Smooth muscle cell (in vitro differentiated cells): ENCODE results near the gene TRAPPC2. TPM values are rescaled to one million over a fixed set of nuclear protein-coding genes. Genes with fewer than 3 reads are reported as not detected.
A peak's percentile ranks its signal among the peaks of the same experiment; 100 is the strongest.

Experiments
- DNase-seq: peaks from one replicate; lab custom pipeline; 2025; ENCODE audit not compliant: unreplicated experiment; lab: John Stamatoyannopoulos, UW
- H2AFZ ChIP-seq: fragments of 200-600 bp; sonication (generic); 2 replicates; pipeline ENCODE4 v1.6.0; 2016; ENCODE audit warnings: antibody characterized with exemption, low read depth, mild to moderate bottlenecking
- H3F3A ChIP-seq: fragments of 200-600 bp; sonication (generic); 2 replicates; pipeline ENCODE4 v1.6.0; 2017; ENCODE audit warnings: antibody characterized with exemption, low read depth
- H3K27ac ChIP-seq: fragments of 200-600 bp; sonication (generic); 2 replicates; pipeline ENCODE4 v1.5.1; 2016; ENCODE audit warnings: low read depth, mild to moderate bottlenecking
- H3K27me3 ChIP-seq: fragments of 200-600 bp; sonication (generic); 2 replicates; pipeline ENCODE4 v1.6.1; 2016; ENCODE audit warnings: low read depth, mild to moderate bottlenecking
- H3K36me3 ChIP-seq: fragments of 200-600 bp; sonication (generic); 2 replicates; pipeline ENCODE4 v1.5.1; 2016; ENCODE audit warnings: low read depth
- H3K4me1 ChIP-seq: fragments of 200-600 bp; sonication (generic); 2 replicates; pipeline ENCODE4 v1.5.1; 2016; ENCODE audit warnings: low read depth
- H3K4me2 ChIP-seq: fragments of 200-600 bp; sonication (generic); 2 replicates; pipeline ENCODE4 v1.6.0; 2016; ENCODE audit warnings: mild to moderate bottlenecking
- H3K4me3 ChIP-seq: fragments of 200-600 bp; sonication (generic); 2 replicates; pipeline ENCODE4 v1.5.1; 2016; ENCODE audit warnings: mild to moderate bottlenecking
- H3K79me2 ChIP-seq: fragments of 200-600 bp; sonication (generic); 2 replicates; pipeline ENCODE4 v1.6.0; 2016; ENCODE audit warnings: low read depth, mild to moderate bottlenecking
- H3K9ac ChIP-seq: fragments of 200-600 bp; sonication (generic); 2 replicates; pipeline ENCODE4 v1.6.0; 2016; ENCODE audit warnings: low read depth
- H3K9me3 ChIP-seq: fragments of 200-600 bp; sonication (generic); replicated peaks from 2 replicates; pipeline ENCODE4 v1.5.1; 2016; ENCODE audit warnings: low read depth
- H4K20me1 ChIP-seq: fragments of 200-600 bp; sonication (generic); 2 replicates; pipeline ENCODE4 v1.6.0; 2016; ENCODE audit warnings: low read depth
- WGBS: methylation state at CpG from one replicate; pipeline ENCODE4 v1.1.7; 2016; ENCODE audit warnings: low lambda C conversion rate; 5-methylcytosine and 5-hydroxymethylcytosine counted together
- polyA plus RNA-seq: library from polyadenylated mRNA; unstranded; fragments of >200 nt; fragmentation: Nextera tagmentation; extraction: Ambion mirVana; gene quantifications from 2 replicates; pipeline ENCODE4 v1.2.1, GENCODE V29; 2016
- total RNA-seq: library from RNA; depleted of rRNA; stranded (reverse); fragments of >200 nt; gene quantifications from 2 replicates; pipeline ENCODE4 v1.2.3, GENCODE V29; 2014
- TF ChIP-seq, protein P1 (sequence below): fragments of 200-600 bp; sonication (generic); IDR thresholded peaks from 2 replicates; pipeline ENCODE4 v1.5.1; 2017; ENCODE audit warnings: borderline replicate concordance, mild to moderate bottlenecking, antibody characterized with exemption; ENCODE audit not compliant: insufficient read depth, poor library complexity, severe bottlenecking

The TRAPPC2 gene
- total and polyA plus RNA-seq, 2 experiments from 2014 or later: 6.1 to 9.5 TPM

DNA sequence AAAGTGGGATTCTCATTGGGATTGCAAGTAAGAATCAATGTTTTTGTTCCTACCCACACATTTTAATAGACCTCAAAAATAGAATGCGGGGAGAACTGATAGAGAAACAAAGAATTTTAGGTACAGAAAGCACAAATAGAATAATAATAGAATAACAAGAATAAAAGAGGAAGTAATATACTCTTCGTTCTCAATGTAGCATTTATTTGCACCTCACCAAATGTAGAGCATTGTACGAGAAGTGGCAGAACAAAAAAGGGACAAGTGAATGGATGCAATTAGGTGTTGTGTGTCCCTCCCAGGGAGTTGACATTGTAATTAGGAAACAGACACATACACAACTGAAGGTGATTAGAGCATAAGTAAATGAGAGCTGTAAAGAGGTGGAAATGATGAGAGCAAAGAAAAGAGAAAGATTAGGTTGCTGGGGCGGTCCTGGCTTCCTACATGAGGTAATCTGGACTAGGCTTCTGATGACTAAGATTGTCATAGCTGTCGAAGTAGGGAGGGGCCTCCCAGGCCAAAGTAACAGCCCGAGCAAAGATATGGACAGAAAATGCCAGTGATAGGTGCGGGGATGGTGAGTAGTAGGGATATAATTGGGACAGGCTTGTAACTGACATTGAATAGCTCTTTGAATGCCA lies 35.1 kb downstream of the TRAPPC2 start:
- peak overlapping the region; percentile 47 for H3K4me2 ChIP-seq
- peaks cover 82% of the 10 kb centered on the region for H3K79me2 ChIP-seq
- H3K27me3 ChIP-seq: no peaks in the 10 kb centered on the region
- no peak overlapping the region for H2AFZ ChIP-seq
- no peaks in the 10 kb centered on the region for H3F3A ChIP-seq
- no peak for DNase-seq
- no peaks in the 10 kb centered on the region for H3K36me3 ChIP-seq
- H4K20me1 ChIP-seq: peaks cover 93% of the 10 kb centered on the region
- H3K9me3 ChIP-seq: peaks cover 3% of the 10 kb centered on the region
- 58% methylated on average over 7 of the region's 7 CpGs for WGBS
- TF ChIP-seq, protein P1, sequence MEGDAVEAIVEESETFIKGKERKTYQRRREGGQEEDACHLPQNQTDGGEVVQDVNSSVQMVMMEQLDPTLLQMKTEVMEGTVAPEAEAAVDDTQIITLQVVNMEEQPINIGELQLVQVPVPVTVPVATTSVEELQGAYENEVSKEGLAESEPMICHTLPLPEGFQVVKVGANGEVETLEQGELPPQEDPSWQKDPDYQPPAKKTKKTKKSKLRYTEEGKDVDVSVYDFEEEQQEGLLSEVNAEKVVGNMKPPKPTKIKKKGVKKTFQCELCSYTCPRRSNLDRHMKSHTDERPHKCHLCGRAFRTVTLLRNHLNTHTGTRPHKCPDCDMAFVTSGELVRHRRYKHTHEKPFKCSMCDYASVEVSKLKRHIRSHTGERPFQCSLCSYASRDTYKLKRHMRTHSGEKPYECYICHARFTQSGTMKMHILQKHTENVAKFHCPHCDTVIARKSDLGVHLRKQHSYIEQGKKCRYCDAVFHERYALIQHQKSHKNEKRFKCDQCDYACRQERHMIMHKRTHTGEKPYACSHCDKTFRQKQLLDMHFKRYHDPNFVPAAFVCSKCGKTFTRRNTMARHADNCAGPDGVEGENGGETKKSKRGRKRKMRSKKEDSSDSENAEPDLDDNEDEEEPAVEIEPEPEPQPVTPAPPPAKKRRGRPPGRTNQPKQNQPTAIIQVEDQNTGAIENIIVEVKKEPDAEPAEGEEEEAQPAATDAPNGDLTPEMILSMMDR: no peak
- H3K27ac ChIP-seq: peak overlapping the region; percentile 58
- H3K9ac ChIP-seq: no peak overlapping the region
- peaks cover 21% of the 10 kb centered on the region for H3K4me1 ChIP-seq
- H3K4me3 ChIP-seq: no peak overlapping the region

DNA sequence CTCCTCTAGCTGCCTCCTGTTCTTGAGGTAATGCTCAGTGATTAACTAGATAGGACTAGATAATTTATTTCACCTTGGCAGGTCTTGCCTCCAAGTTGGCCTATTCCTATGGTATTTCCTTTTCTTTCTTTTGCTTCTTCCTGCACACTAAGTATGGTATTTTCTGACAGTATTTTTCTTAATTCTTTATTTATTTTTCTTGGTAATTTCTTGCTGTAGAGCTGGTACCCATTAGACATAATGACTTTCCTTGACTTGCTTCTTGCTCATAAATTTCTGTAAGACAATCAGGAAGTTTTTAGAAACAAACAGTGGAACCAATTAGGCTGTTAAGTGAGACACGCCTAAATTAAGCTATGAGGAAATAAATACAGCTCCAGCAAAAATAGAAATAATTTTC lies 36.0 kb downstream of the TRAPPC2 start:
- Histone ChIP-seq H3F3A (no peaks in the 10 kb centered on the region), H3K4me2 (no peak overlapping the region), H3K4me1 (peaks cover 27% of the 10 kb centered on the region), H3K9ac (no peak overlapping the region), H3K79me2 (peaks cover 87% of the 10 kb centered on the region), H3K9me3 (peaks cover 3% of the 10 kb centered on the region), H4K20me1 (peaks cover 93% of the 10 kb centered on the region), H2AFZ (no peak overlapping the region), H3K27me3 (no peaks in the 10 kb centered on the region), H3K36me3 (no peaks in the 10 kb centered on the region), H3K27ac (peak overlapping the region; percentile 58), H3K4me3 (no peak overlapping the region)
- TF ChIP-seq, protein P1: no peak
- WGBS: 66% methylated on average over 1 of the region's 1 CpG
- no peak for DNase-seq

DNA sequence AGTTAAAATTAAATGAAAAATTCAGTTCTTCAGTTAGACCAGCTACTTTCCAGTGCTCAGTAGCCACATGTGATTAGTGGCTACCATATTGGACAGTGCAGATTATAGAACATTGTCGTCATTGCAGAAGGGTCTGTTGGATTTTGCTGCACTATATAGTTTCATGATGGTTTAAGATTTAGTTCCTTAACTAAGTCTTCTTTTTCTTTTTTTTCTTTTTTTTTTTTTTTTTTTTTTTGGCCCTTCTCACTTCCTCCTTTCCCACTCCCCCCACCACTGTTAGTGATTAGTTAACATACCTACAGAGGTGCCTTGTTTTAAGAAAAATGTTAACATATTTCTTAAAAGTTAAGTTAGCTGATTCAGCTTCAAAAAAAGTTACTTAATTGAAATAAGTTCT lies 36.4 kb downstream of the TRAPPC2 start:
- peaks cover 91% of the 10 kb centered on the region for H3K79me2 ChIP-seq
- 69% methylated on average over 1 of the region's 1 CpG for WGBS
- H3K4me1 ChIP-seq: peaks cover 27% of the 10 kb centered on the region
- H3K4me3 ChIP-seq: no peak overlapping the region
- H3K4me2 ChIP-seq: no peak overlapping the region
- no peaks in the 10 kb centered on the region for H3K36me3 ChIP-seq
- no peaks in the 10 kb centered on the region for H3F3A ChIP-seq
- no peak for DNase-seq
- H3K27ac ChIP-seq: no peak overlapping the region
- peaks cover 94% of the 10 kb centered on the region for H4K20me1 ChIP-seq
- TF ChIP-seq, protein P1: no peak
- H2AFZ ChIP-seq: no peak overlapping the region
- H3K9ac ChIP-seq: no peak overlapping the region
- H3K9me3 ChIP-seq: peaks cover 3% of the 10 kb centered on the region
- H3K27me3 ChIP-seq: no peaks in the 10 kb centered on the region

DNA sequence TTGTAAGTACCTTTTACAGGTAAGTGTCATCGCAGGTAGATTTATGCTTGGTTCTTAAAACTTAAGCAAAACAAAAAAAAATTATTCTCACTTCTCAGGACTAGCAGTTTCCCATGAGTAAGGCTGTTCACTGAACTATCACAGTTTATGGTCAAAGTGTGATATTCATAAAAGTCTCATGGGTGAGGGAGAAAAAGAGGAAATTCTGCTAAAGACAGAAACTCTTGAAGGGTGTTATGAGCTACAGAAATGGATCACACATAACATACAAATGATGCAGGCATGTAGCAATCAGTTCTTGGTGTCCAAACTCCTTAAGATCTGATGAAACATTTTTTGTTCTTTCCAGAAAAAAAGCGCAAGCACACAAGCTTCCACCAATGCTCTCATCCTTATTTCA lies 37.0 kb downstream of the TRAPPC2 start:
- Histone ChIP-seq H4K20me1 (peaks cover 94% of the 10 kb centered on the region), H3K9me3 (peaks cover 3% of the 10 kb centered on the region), H3K36me3 (no peaks in the 10 kb centered on the region), H3F3A (no peaks in the 10 kb centered on the region), H3K79me2 (peaks cover 91% of the 10 kb centered on the region), H3K4me3 (no peak overlapping the region), H3K27me3 (no peaks in the 10 kb centered on the region), H3K27ac (no peak overlapping the region), H3K4me1 (peaks cover 27% of the 10 kb centered on the region), H3K9ac (no peak overlapping the region), H3K4me2 (no peak overlapping the region), H2AFZ (no peak overlapping the region)
- TF ChIP-seq, protein P1: no peak
- 77% methylated on average over 2 of the region's 2 CpGs for WGBS
- no peak for DNase-seq
